Thoracic aorta (tissue), 2 donors: ENCODE data around the gene CD200. TPM values are rescaled to one million over a fixed set of nuclear protein-coding genes. Genes with fewer than 3 reads are reported as not detected.

Source experiments
- ATAC-seq: fragments of 150-250 bp; one replicate; pipeline ENCODE4 v1.8.0; 2017; ENCODE audit warnings: low read depth; ENCODE audit not compliant: insufficient number of reproducible peaks, low FRiP score
- DNase-seq: peaks from one replicate; pipeline ENCODE4 v3.0.0-alpha.2; 2020; ENCODE audit warnings: low spot score
- H3K27ac ChIP-seq, 2 donors: fragments of 200-600 bp; sonication (generic); 1 replicate in 1 of 2; 2 replicates in 1 of 2; pipeline ENCODE4 v1.5.1; 2016; ENCODE audit warnings: mild to moderate bottlenecking in 2 of 2, moderate library complexity in 2 of 2
- H3K27me3 ChIP-seq: fragments of 200-600 bp; sonication (generic); replicated peaks from 2 replicates; pipeline ENCODE4 v1.6.0; 2016; ENCODE audit warnings: mild to moderate bottlenecking; ENCODE audit not compliant: insufficient read depth
- H3K36me3 ChIP-seq: fragments of 200-600 bp; sonication (generic); one replicate; pipeline ENCODE4 v1.5.1; 2016
- H3K4me1 ChIP-seq, 2 donors: fragments of 200-600 bp; sonication (generic); 1 replicate in 1 of 2; 2 replicates in 1 of 2; pipeline versions ENCODE4 v1.5.1 to v1.6.0; 2016; ENCODE audit warnings: low read depth in 2 of 2, mild to moderate bottlenecking in 1 of 2; ENCODE audit not compliant: control insufficient read depth in 1 of 2
- H3K4me3 ChIP-seq: fragments of 200-600 bp; sonication (generic); 2 replicates; pipeline ENCODE4 v1.5.1; 2016; ENCODE audit warnings: mild to moderate bottlenecking
- H3K9me3 ChIP-seq: fragments of 200-600 bp; sonication (generic); 2 replicates; pipeline ENCODE4 v1.5.1; 2016
- total RNA-seq, 2 donors: library from RNA; depleted of rRNA; stranded (reverse); fragments of >200 nt; gene quantifications; one replicate each; pipeline versions ENCODE4 v1.1.0 to v1.2.3, GENCODE V29; 2016
- TF ChIP-seq, protein P1 (sequence below): fragments of 200-600 bp; sonication (generic); IDR thresholded peaks from one replicate; pipeline ENCODE4 v1.5.1; 2019; ENCODE audit warnings: antibody characterized with exemption

The CD200 gene
- total RNA-seq, 2 donors from 2014 or later: 22.5 to 42.2 TPM

DNA sequence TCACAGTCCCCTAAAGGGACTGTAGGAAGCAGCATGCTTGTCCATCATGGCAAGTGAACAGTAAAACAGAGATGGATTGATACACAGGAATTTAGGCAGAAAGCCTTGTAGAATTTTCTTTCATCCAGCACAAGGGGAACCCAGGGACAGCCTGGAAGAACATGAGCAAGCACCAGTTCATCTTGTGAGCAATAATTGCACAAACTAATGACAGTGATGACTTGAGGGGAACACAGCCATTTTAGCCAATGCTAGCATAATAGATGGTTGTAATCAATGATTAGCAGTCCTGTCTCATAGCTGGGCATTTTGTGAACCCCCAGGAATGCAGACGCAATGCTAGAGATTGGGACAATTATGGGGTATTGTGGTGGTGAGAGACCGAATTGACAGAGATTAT is 6.7 kb downstream of the CD200 start:
- no peak for DNase-seq
- Histone ChIP-seq H3K27me3 (no peaks in the 10 kb centered on the region), H3K27ac (peak overlapping the region in 1 of 2 donors; percentile 19), H3K9me3 (no peaks in the 10 kb centered on the region), H3K4me3 (no peak overlapping the region), H3K4me1 (peaks cover 25 to 66% of the 10 kb centered on the region in 2 donors), H3K36me3 (no peaks in the 10 kb centered on the region)
- TF ChIP-seq, protein P1, sequence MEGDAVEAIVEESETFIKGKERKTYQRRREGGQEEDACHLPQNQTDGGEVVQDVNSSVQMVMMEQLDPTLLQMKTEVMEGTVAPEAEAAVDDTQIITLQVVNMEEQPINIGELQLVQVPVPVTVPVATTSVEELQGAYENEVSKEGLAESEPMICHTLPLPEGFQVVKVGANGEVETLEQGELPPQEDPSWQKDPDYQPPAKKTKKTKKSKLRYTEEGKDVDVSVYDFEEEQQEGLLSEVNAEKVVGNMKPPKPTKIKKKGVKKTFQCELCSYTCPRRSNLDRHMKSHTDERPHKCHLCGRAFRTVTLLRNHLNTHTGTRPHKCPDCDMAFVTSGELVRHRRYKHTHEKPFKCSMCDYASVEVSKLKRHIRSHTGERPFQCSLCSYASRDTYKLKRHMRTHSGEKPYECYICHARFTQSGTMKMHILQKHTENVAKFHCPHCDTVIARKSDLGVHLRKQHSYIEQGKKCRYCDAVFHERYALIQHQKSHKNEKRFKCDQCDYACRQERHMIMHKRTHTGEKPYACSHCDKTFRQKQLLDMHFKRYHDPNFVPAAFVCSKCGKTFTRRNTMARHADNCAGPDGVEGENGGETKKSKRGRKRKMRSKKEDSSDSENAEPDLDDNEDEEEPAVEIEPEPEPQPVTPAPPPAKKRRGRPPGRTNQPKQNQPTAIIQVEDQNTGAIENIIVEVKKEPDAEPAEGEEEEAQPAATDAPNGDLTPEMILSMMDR: no peak
- ATAC-seq: no peak

DNA sequence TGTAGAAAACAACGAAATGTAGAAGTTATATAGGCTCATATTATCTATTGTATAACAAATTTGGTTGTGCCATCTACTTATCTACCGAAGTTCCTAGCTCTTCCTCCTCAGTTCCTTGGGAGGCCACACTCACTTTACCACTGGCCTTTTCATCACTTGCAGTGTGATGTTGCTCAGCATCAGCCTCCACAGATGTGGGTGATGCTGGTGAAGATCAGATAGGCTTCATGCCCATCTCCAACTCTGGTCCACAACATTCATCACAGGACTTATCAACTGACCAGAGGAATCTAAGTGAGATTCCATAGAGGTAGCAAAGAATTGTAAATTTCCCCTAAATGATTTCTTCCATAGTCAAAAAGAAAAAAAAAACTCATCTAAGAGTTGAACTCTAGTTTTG is 8.4 kb downstream of the CD200 start:
- H3K27me3 ChIP-seq: no peaks in the 10 kb centered on the region
- peak overlapping the region in 1 of 2 donors; percentile 29 for H3K27ac ChIP-seq
- DNase-seq (no peak), ATAC-seq (no peak)
- H3K9me3 ChIP-seq: no peaks in the 10 kb centered on the region
- peaks cover 5% of the 10 kb centered on the region for H3K36me3 ChIP-seq
- peaks cover 27 to 60% of the 10 kb centered on the region in 2 donors for H3K4me1 ChIP-seq
- H3K4me3 ChIP-seq: no peak overlapping the region
- TF ChIP-seq, protein P1: no peak

DNA sequence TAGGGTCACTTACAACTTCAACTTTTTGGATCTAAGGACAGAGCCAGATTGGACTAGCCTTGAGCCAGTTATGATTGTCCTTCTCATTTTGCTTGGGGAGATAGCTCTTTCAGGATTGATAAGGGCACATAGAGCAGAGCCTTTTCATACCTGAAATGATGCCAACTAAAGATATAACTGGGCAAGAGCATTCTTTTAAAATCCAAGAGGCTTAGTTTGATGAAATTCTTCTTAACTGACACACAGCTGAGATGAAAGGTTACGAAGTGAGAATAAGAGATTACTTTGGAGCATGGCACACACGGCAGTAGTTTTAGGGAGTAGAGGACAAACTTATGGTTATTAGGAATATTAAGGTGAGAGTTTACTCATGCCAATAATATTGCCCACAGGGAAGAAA is 12.7 kb downstream of the CD200 start:
- TF ChIP-seq, protein P1: no peak
- Histone ChIP-seq H3K4me3 (no peak overlapping the region), H3K9me3 (no peaks in the 10 kb centered on the region), H3K36me3 (peaks cover 12% of the 10 kb centered on the region), H3K27me3 (no peaks in the 10 kb centered on the region), H3K27ac (no peak overlapping the region), H3K4me1 (peaks cover 13 to 35% of the 10 kb centered on the region in 2 donors)
- ATAC-seq (no peak), DNase-seq (no peak)

DNA sequence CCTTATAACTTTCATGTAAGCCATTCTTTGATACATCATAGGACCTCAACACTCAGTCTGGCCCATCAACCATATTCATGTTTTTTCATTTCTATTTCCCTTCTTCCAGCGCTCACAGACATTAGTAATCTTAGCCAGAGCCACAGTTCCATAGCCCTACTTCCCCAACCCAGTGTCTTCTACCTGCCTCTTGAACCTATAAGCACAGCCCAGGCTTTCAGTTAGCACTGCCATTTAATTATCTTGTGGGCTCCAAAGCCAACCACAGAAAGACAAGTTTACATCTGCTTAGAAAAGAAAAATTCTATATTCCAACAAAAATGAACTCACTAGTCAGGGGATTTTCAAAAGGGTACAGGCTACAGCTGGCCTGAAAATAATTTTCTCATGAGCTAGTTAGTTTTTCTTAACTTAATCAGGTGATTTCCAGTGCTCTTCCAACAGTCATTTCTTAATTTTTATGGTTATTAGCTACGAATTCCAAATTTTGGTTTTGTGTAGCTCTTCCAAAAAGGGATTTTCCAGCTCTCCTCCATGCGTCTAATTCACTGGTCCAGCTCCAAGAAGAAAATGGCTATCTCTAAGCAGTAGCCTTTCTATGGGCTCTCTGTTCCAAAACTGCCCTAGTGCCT is 13.7 kb downstream of the CD200 start:
- ATAC-seq: no peak
- TF ChIP-seq, protein P1: no peak
- DNase-seq: no peak
- H3K4me1 ChIP-seq: peaks cover 10 to 33% of the 10 kb centered on the region in 2 donors
- no peaks in the 10 kb centered on the region for H3K27me3 ChIP-seq
- H3K4me3 ChIP-seq: no peak overlapping the region
- H3K36me3 ChIP-seq: peaks cover 14% of the 10 kb centered on the region
- H3K9me3 ChIP-seq: no peaks in the 10 kb centered on the region
- H3K27ac ChIP-seq: peak overlapping the region in 1 of 2 donors; percentile 18

DNA sequence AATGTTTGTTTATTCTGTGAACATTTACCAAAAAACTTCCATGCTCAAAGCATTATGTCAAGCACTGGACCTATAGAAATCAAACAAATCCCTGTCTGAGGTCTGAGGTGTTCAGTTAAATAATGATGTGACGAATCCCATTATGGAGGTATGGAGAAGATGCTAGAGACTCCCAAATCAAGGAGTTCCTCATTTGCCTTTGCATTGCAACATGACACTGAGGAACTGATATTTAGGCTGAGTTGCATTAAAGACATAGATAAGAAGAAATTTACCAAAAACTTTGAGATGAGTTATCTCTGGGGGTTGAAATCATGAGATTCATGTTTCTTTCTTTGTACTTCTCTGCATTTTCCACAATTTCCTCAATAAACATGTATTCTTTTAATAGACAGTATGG is 16.0 kb downstream of the CD200 start:
- no peak overlapping the region for H3K4me3 ChIP-seq
- ATAC-seq (no peak), DNase-seq (no peak)
- H3K9me3 ChIP-seq: no peaks in the 10 kb centered on the region
- no peak overlapping the region for H3K27ac ChIP-seq
- H3K27me3 ChIP-seq: no peaks in the 10 kb centered on the region
- peaks cover 19% of the 10 kb centered on the region for H3K36me3 ChIP-seq
- peaks cover 17 to 49% of the 10 kb centered on the region in 2 donors for H3K4me1 ChIP-seq
- TF ChIP-seq, protein P1: no peak
